Transverse colon (tissue), 4 donors: ENCODE data around the gene IFT25. TPM values are rescaled to one million over a fixed set of nuclear protein-coding genes. Genes with fewer than 3 reads are reported as not detected.
"Not testable (repeated sequence)": the region's sequence is repeated elsewhere in the genome, so short reads cannot be mapped to it uniquely, and the experiment has no call there.

Experiments
- DNase-seq: peaks from one replicate; pipeline ENCODE4 v3.0.0-alpha.2; 2019
- H3K27ac ChIP-seq, 4 donors: fragments of 200-600 bp; sonication (generic); 2 replicates each; pipeline ENCODE4 v1.5.1; 2016 to 2018; ENCODE audit warnings: inconsistent platforms in 4 of 4
- H3K27me3 ChIP-seq: fragments of 200-600 bp; sonication (generic); 2 replicates; pipeline ENCODE4 v1.5.1; 2017; ENCODE audit warnings: inconsistent platforms
- H3K36me3 ChIP-seq, 4 donors: fragments of 200-600 bp; sonication (generic); 2 replicates each; pipeline ENCODE4 v1.5.1; 2017 to 2019; ENCODE audit warnings: inconsistent platforms in 4 of 4
- H3K4me1 ChIP-seq, 4 donors: fragments of 200-600 bp; sonication (generic); 2 replicates each; pipeline ENCODE4 v1.5.1; 2017 to 2020; ENCODE audit warnings: inconsistent platforms in 4 of 4
- H3K4me3 ChIP-seq, 4 donors: fragments of 200-600 bp; sonication (generic); 1 replicate in 1 of 4; 2 replicates in 3 of 4; pipeline versions ENCODE4 v1.5.1 to v1.6.1; 2017 to 2019; ENCODE audit warnings: inconsistent platforms in 4 of 4
- H3K9me3 ChIP-seq, 2 donors: fragments of 200-600 bp; sonication (generic); 2 replicates each; pipeline ENCODE4 v1.5.1; 2017 to 2019; ENCODE audit warnings: inconsistent platforms in 2 of 2
- CTCF ChIP-seq, 5 experiments: fragments of 200-600 bp in 3 of 5; fragments of 450-650 bp in 2 of 5; sonication (generic) in 3 of 5; IDR thresholded peaks; 1 replicate in 2 of 5; 2 replicates in 3 of 5; pipeline ENCODE4 v1.5.1; 2016 to 2017; ENCODE audit warnings: antibody characterized with exemption in 5 of 5, inconsistent platforms in 3 of 5, mild to moderate bottlenecking in 2 of 5, moderate library complexity in 1 of 5
- EP300 ChIP-seq: sonication (generic); formaldehyde crosslinking; IDR thresholded peaks from one replicate; pipeline ENCODE4 v1.6.1; 2017; ENCODE audit warnings: antibody characterized with exemption, low read depth
- POLR2A ChIP-seq: fragments of 450-650 bp; IDR thresholded peaks from one replicate; pipeline ENCODE4 v1.6.1; 2016; ENCODE audit warnings: antibody characterized with exemption, mild to moderate bottlenecking, moderate library complexity
- POLR2AphosphoS5 ChIP-seq, 3 donors: sonication (generic); formaldehyde crosslinking; IDR thresholded peaks; one replicate each; pipeline ENCODE4 v1.6.1; 2016; ENCODE audit warnings: antibody characterized with exemption in 3 of 3
- WGBS, 2 donors: methylation state at CpG; one replicate each; pipeline ENCODE4 v1.1.5; 2018; ENCODE audit warnings: low coverage in 1 of 2; 5-methylcytosine and 5-hydroxymethylcytosine counted together
- in situ Hi-C, 4 donors: fragments of 200-750 bp; cut with MboI; loops; one replicate each; pipeline versions ENCODE4 v1.15.0 to v1.15.1; 2017; ENCODE audit warnings: low sequenced_read_pairs in 3 of 4, low pct_ligation_motif_present in 1 of 4, low pct_unique_long_range_greater_than_20kb in 1 of 4
- intact Hi-C: fragments of 100-400 bp; cut with DNase I; formaldehyde crosslinking; loops from one replicate; pipeline ENCODE4 v1.15.1; 2023; ENCODE audit warnings: low total_unique reads
- total RNA-seq, 4 donors: library from RNA; depleted of rRNA; stranded (reverse); fragments of >200 nt; gene quantifications; one replicate each; pipeline ENCODE4 v1.1.0, GENCODE V29; 2016

The IFT25 gene
- total RNA-seq, 4 donors from 2014 or later: 4.2 to 22.5 (median 12.9) TPM

GRCh38 chr1:53878492-53879105 is 66.9 kb downstream of the IFT25 start:
- H3K4me3 ChIP-seq: no peak overlapping the region
- TF ChIP-seq EP300 (no peak), CTCF (IDR thresholded peaks at IDR 0.05) (peak; percentile 44 to 65 (median 58))
- no peaks in the 10 kb centered on the region for H3K27me3 ChIP-seq
- H3K9me3 ChIP-seq: no peaks in the 10 kb centered on the region
- no peak overlapping the region for H3K27ac ChIP-seq
- H3K36me3 ChIP-seq: peaks cover 0 to 40% (median 20%) of the 10 kb centered on the region in 4 donors
- H3K4me1 ChIP-seq: no peaks in the 10 kb centered on the region
- intact Hi-C loops: no loop called here
- WGBS, 2 donors: 40 to 48% methylated on average over 4 to 5 of the region's 5 CpGs
- in situ Hi-C loops: loop anchor here in 1 of 4 donors (10.0 kb wide), 1 partner anchor 76 kb away; no protein-coding TSS in a partner anchor
- no peak for DNase-seq

GRCh38 chr1:53875150-53875549 is 70.3 kb downstream of the IFT25 start:
- H3K4me1 ChIP-seq, intact Hi-C loops, H3K9me3 ChIP-seq, H3K27me3 ChIP-seq, H3K4me3 ChIP-seq, DNase-seq, H3K27ac ChIP-seq: not testable (repeated sequence)
- 89 to 100% methylated on average over 2 of the region's 2 CpGs for WGBS, 2 donors
- peaks cover 0 to 51% (median 23%) of the 10 kb centered on the region in 4 donors for H3K36me3 ChIP-seq
- in situ Hi-C loops: loop anchor here in 1 of 4 donors (10.0 kb wide), 1 partner anchor 80 kb away; no protein-coding TSS in a partner anchor

GRCh38 chr1:53871773-53872484 is 73.6 kb downstream of the IFT25 start:
- no peaks in the 10 kb centered on the region for H3K9me3 ChIP-seq
- H3K27ac ChIP-seq: no peak overlapping the region
- peaks cover 0 to 49% (median 18%) of the 10 kb centered on the region in 4 donors for H3K36me3 ChIP-seq
- in situ Hi-C loops (loop anchor here in 3 of 4 donors (10.0 to 25.0 kb wide), 3 partner anchors 83 to 165 kb away; no protein-coding TSS in a partner anchor), intact Hi-C loops (no loop called here)
- no peak for DNase-seq
- 66 to 70% methylated on average over 5 of the region's 5 CpGs for WGBS, 2 donors
- TF ChIP-seq POLR2AphosphoS5 (IDR thresholded peaks at IDR 0.05) (no peak), CTCF (IDR thresholded peaks at IDR 0.05) (no peak), POLR2A (no peak), EP300 (no peak)
- H3K27me3 ChIP-seq: no peaks in the 10 kb centered on the region
- H3K4me1 ChIP-seq: no peaks in the 10 kb centered on the region
- no peak overlapping the region for H3K4me3 ChIP-seq

Other genes starting within 250 kb of the IFT25 start
- under 1 TPM in 3 of 4 donors, not detected in 1; 0.16 to 0.75 (median 0.27) TPM for gene GLIS1, start 206.5 kb downstream of the IFT25 start, total RNA-seq
- gene NDC1, start 107.4 kb downstream of the IFT25 start, total RNA-seq: 10 to 100 TPM in 2 of 4 donors, 1 to 10 TPM in 2; 1.1 to 11.1 (median 8.0) TPM
- gene YIPF1, start 55.9 kb downstream of the IFT25 start, total RNA-seq: 10 to 100 TPM; 10.1 to 24.6 (median 17.4) TPM
- gene DIO1, start 51.5 kb downstream of the IFT25 start, total RNA-seq: not detected
- gene LRRC42, start 651 bp upstream of the IFT25 start, total RNA-seq: 10 to 100 TPM in 3 of 4 donors, 1 to 10 TPM in 1; 4.4 to 24.7 (median 17.5) TPM
- not detected for gene LDLRAD1, start 72.5 kb upstream of the IFT25 start, total RNA-seq
- gene TMEM59, start 107.5 kb upstream of the IFT25 start, total RNA-seq: 100 to 1,000 TPM in 3 of 4 donors, 10 to 100 TPM in 1; 71.6 to 858 (median 226) TPM
- gene TCEANC2, start 107.9 kb upstream of the IFT25 start, total RNA-seq: 1 to 10 TPM; 1.4 to 7.1 (median 5.7) TPM
- gene CDCP2, start 207.3 kb upstream of the IFT25 start, total RNA-seq: under 1 TPM in 1 of 4 donors, not detected in 3; 0.48 TPM